HG02588 (cell line): Measurements from ENCODE around the gene TGFB1I1.
"Not testable (repeated sequence)": the region's sequence is repeated elsewhere in the genome, so short reads cannot be mapped to it uniquely, and the experiment has no call there.

Experiments used
- ATAC-seq: cut with Tn5 transposase; IDR thresholded peaks from one replicate; pipeline ENCODE4 v1.9.1; 2021; ENCODE audit warnings: mild to moderate bottlenecking, moderate library complexity; ENCODE audit not compliant: unreplicated experiment

Gene TGFB1I1

DNA sequence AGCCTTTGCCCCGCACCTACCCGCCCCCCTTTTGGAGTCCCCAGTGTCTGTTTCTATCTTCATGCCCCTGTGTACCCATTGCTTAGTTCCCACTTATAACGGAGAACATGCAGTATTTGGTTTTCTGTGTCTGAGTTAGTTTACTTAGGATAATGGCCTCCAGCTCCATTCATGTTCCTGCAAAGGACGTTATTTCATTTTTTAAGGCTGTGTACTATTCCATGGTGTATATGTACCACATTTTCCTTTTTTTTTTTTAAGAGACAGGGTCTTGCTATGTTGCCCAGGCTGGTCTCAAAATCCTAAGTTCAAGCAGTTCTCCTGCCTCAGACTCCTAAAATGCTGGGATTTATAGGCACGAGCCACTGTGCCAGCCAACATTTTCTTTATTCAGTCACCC is 4.1 kb upstream of the TGFB1I1 start:
- ATAC-seq = no peak

DNA sequence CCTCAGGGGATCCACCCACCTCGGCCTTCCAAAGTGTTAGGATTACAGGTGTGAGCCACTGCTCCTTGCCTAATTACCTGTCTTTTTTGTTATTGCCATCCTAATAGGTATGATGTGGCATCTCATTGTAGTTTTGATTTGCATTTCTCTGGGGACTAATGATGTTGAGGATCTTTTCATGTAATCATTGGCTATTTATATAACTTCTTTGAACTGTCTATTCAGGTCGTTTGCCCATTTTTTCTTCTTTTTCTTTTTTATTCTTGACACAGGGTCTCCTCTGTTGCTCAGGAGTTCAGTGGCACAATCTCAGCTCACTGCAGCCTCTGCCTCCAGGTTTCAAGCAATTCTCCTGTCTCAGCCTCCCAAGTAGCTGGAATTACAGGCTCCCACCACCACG is 1.3 kb upstream of the TGFB1I1 start:
- ATAC-seq = no peak

GRCh38 chr16:31471241-31471874 is 594 bp upstream of the TGFB1I1 start:
- ATAC-seq = no peak

- ATAC-seq = no peak
Measured at GRCh38 chr16:31472709-31473203, 804 bp downstream of the TGFB1I1 start.

GRCh38 chr16:31473264-31473984 is 1.5 kb downstream of the TGFB1I1 start:
- no peak for ATAC-seq

- no peak for ATAC-seq
Measured at GRCh38 chr16:31474173-31474714, 2.3 kb downstream of the TGFB1I1 start.

DNA sequence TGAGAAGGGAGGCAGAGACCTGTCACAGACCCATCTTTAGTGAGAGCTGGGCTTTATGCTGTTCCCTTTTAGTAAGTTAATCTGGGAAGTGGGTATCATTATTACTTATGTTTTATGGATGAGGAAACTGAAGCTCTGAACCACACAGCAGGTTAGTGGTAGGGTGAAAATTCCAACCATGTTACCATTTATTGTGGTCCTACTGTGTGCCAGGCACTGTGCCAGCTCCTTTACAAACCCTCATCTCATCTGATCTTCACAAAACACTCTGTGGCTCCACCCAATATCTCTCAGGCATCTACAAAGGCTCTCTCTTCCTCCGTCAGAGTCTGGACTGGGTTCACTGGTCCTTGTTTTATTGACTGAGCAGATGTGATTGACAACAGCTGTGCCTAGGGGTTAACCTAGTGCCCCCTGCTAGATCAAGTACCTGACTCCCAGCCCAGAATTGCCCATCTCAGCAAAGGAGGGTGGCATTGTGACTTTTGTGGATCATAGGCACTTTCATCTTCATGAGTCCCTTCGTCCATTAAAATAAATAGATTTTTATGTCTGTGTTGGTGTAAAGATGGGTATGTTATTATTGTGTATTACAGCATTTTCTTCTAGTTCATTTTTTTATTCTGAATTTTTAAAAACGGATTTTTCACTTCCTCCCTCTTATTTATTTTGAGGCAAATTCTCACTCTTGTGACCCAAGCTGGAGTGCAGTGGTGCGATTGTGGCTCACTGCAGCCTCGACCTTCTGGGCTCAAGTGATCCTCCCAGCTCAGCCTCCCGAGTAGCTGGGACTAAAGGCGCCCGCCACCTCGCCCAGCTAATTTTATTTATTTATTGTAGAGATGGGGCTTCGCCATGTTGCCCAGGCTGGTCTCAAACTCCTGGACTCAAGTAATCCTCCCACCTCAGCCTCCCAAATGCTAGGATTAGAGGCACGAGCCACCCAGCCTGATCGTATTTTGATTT is 3.1 kb downstream of the TGFB1I1 start:
- ATAC-seq = no peak

DNA sequence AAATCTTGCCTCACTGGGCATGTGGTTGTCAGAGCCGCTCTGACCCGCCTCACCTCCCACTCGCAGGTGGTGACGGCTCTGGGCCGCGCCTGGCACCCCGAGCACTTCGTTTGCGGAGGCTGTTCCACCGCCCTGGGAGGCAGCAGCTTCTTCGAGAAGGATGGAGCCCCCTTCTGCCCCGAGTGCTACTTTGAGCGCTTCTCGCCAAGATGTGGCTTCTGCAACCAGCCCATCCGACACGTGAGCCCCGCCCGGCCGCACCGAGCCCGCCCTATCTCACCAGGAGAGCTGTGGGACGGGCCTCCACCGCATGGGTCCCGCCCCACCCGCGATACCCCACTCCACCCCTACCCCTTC is 4.0 kb downstream of the TGFB1I1 start:
- no peak for ATAC-seq

GRCh38 chr16:31476303-31477219 is 4.6 kb downstream of the TGFB1I1 start:
- ATAC-seq = peak; percentile 56

DNA sequence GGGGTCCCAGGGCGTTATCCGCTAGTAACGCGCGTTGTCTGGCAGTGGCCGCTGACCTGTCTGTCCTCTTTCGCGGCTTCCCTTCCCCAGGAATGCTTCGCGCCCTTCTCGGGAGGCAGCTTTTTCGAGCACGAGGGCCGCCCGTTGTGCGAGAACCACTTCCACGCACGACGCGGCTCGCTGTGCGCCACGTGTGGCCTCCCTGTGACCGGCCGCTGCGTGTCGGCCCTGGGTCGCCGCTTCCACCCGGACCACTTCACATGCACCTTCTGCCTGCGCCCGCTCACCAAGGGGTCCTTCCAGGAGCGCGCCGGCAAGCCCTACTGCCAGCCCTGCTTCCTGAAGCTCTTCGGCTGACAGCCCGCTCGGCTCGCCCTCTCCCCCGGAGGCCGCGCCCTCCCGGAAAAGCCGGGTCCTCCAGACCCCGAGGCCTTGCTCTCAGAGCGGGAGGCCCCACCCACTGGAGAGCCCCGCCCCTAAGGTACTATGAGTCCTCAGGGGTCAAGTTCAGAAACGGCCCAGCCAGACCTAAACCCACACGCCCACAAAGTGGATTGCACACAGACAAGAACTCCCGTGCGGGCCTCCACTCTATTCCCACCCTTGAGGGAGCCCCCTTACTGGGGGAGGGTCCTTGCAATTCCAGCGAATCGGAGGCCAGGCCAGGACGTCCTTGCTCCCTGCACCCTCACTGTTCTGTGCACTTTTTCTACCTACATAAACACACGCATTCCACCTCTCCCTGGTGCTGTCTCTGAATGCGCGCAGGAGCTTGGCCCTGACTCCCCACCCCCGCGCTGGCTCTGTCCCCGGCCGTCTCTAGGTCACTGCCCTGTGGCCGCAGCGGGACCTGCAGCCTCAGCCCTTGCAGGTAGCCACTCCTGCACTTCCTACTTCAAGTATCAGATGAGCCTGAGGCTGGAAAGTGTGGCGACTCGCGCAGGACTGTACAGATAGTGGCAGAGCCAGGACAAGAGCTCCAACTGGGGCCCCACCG is 5.6 kb downstream of the TGFB1I1 start:
- peak; percentile 29 for ATAC-seq

- ATAC-seq = no peak
Measured at GRCh38 chr16:31478956-31479355, 7.0 kb downstream of the TGFB1I1 start.

- no peak for ATAC-seq
Measured at GRCh38 chr16:31479751-31480150, 7.8 kb downstream of the TGFB1I1 start.

- no peak for ATAC-seq
Measured at GRCh38 chr16:31480851-31481536, 9.0 kb downstream of the TGFB1I1 start.

GRCh38 chr16:31483081-31483480 is 11.1 kb downstream of the TGFB1I1 start, which contains the start of gene SLC5A2:
Gene SLC5A2 (plus strand): TSS chr16:31483123. CDS start chr16:31483137, 14 bp downstream.
- ATAC-seq = no peak

- not testable (repeated sequence) for ATAC-seq
Measured at GRCh38 chr16:31484048-31484447, 12.1 kb downstream of the TGFB1I1 start.

- no peak for ATAC-seq
Measured at GRCh38 chr16:31484491-31485171, 12.7 kb downstream of the TGFB1I1 start.

DNA sequence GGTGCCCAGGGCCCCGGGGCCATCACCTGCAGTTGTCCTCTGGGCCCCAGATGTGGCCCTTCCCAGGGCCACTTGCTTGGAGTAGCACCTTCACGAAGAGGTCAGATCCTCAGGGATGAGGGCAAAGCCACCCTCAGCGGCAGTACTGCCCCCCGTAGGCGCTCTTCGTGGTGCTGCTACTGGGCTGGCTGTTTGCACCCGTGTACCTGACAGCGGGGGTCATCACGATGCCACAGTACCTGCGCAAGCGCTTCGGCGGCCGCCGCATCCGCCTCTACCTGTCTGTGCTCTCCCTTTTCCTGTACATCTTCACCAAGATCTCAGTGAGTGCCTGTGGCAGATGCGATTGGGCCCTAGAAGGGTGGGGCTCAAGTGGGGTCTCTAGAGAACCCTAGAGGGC is 13.6 kb downstream of the TGFB1I1 start:
- no peak for ATAC-seq

- no peak for ATAC-seq
Measured at GRCh38 chr16:31486045-31486444, 14.1 kb downstream of the TGFB1I1 start.
